Thymus (tissue), 11 donors: Measurements from ENCODE around the gene ELAVL1. TPM values are rescaled to one million over a fixed set of nuclear protein-coding genes. Genes with fewer than 3 reads are reported as not detected.
A peak's percentile ranks its signal among the peaks of the same experiment; 100 is the strongest.
"Not testable (repeated sequence)": the region's sequence is repeated elsewhere in the genome, so short reads cannot be mapped to it uniquely, and the experiment has no call there.

Experiments used
- DNase-seq, 9 donors: peaks; one replicate each; pipeline ENCODE4 v3.0.0-alpha.2; 2013; ENCODE audit warnings: low spot score in 9 of 9, low read depth in 6 of 9, missing footprints in 1 of 9
- H3K27ac ChIP-seq, 2 donors: one replicate each; pipeline ENCODE4 v1.5.1; 2013; ENCODE audit warnings: control low read depth in 1 of 2, low read depth in 1 of 2, low read length in 1 of 2, mild to moderate bottlenecking in 1 of 2, moderate library complexity in 1 of 2
- H3K27me3 ChIP-seq, 2 donors: one replicate each; pipeline ENCODE4 v1.5.1; 2013; ENCODE audit warnings: low read length in 1 of 2; ENCODE audit not compliant: control insufficient read depth in 2 of 2, insufficient read depth in 1 of 2
- H3K36me3 ChIP-seq, 2 donors: one replicate each; pipeline ENCODE4 v1.5.1; 2013; ENCODE audit warnings: low read length in 1 of 2, mild to moderate bottlenecking in 1 of 2, moderate library complexity in 1 of 2; ENCODE audit not compliant: control insufficient read depth in 2 of 2, insufficient read depth in 2 of 2
- H3K4me1 ChIP-seq, 2 donors: one replicate each; pipeline ENCODE4 v1.5.1; 2013; ENCODE audit warnings: low read length in 2 of 2; ENCODE audit not compliant: control insufficient read depth in 2 of 2, insufficient read depth in 2 of 2
- H3K4me3 ChIP-seq, 2 donors: one replicate each; pipeline ENCODE4 v1.5.1; 2013; ENCODE audit warnings: low read length in 2 of 2, control low read depth in 1 of 2, mild to moderate bottlenecking in 1 of 2
- H3K9me3 ChIP-seq, 2 donors: one replicate each; pipeline ENCODE4 v1.5.1; 2013; ENCODE audit warnings: low read length in 1 of 2, mild to moderate bottlenecking in 1 of 2; ENCODE audit not compliant: control insufficient read depth in 2 of 2, insufficient read depth in 1 of 2
- WGBS: extraction: QIAGEN DNeasy Blood & Tissue Kit; methylation state at CpG from one replicate; pipeline ENCODE4 v1.1.7; 2013; 5-methylcytosine and 5-hydroxymethylcytosine counted together
- polyA plus RNA-seq: library from polyadenylated mRNA; stranded (reverse); fragments of 200-250 nt; gene quantifications from one replicate; pipeline ENCODE4 v1.2.3, GENCODE V29; 2013
- total RNA-seq: library from RNA; stranded (reverse); fragments of 120-200 nt; gene quantifications from one replicate; pipeline ENCODE4 v1.2.4, GENCODE V29; 2013
- donor health status: healthy.

ELAVL1 gene
- total and polyA plus RNA-seq, 2 donors = 20.8 to 45.6 TPM

- H3K9me3 ChIP-seq = no peaks in the 10 kb centered on the region
- DNase-seq = no peak
- H3K27ac ChIP-seq = no peak overlapping the region
- peaks cover 0 to 8% of the 10 kb centered on the region in 2 donors for H3K4me1 ChIP-seq
- WGBS = 96% methylated on average over 36 of the region's 36 CpGs
- peaks cover 56 to 64% of the 10 kb centered on the region in 2 donors for H3K36me3 ChIP-seq
- no peak overlapping the region for H3K4me3 ChIP-seq
- H3K27me3 ChIP-seq = no peaks in the 10 kb centered on the region
These were observed 74.0 kb downstream of the ELAVL1 start for GRCh38 chr19:7931221-7932061.

DNA sequence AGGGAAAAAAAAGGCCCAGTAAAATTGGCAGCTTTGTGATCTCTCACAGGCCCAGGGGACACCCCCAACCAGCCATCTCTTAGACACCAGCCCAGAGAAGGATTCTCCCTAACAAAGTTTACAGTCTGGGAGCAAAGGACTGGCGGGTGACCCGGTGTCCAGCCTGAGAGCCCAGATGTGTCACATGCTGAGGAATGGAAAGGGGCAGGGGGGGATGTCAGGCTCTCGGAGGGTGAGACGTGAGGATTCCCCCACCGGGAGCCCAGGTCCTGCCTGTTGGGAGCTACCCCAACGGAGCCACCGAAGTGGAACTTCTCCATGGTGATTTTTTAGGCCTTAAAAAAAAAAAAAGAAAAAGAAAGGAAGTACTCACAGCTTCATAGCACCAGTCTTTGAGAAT, 74.7 kb downstream of the ELAVL1 start:
- Histone ChIP-seq H3K4me3 (no peak overlapping the region), H3K9me3 (no peaks in the 10 kb centered on the region), H3K4me1 (peaks cover 4 to 12% of the 10 kb centered on the region in 2 donors), H3K36me3 (peaks cover 51 to 58% of the 10 kb centered on the region in 2 donors), H3K27ac (no peak overlapping the region), H3K27me3 (no peaks in the 10 kb centered on the region)
- DNase-seq = no peak
- 90% methylated on average over 7 of the region's 7 CpGs for WGBS

GRCh38 chr19:7930030-7930429, 75.4 kb downstream of the ELAVL1 start:
- peaks cover 46 to 50% of the 10 kb centered on the region in 2 donors for H3K36me3 ChIP-seq
- not testable (repeated sequence) for H3K4me3 ChIP-seq, H3K27me3 ChIP-seq, DNase-seq, H3K9me3 ChIP-seq
- WGBS = 92% methylated on average over 11 of the region's 11 CpGs
- H3K4me1 ChIP-seq = peaks cover 4 to 15% of the 10 kb centered on the region in 2 donors
- peak overlapping the region in 1 of 2 donors; percentile 5 for H3K27ac ChIP-seq

DNA sequence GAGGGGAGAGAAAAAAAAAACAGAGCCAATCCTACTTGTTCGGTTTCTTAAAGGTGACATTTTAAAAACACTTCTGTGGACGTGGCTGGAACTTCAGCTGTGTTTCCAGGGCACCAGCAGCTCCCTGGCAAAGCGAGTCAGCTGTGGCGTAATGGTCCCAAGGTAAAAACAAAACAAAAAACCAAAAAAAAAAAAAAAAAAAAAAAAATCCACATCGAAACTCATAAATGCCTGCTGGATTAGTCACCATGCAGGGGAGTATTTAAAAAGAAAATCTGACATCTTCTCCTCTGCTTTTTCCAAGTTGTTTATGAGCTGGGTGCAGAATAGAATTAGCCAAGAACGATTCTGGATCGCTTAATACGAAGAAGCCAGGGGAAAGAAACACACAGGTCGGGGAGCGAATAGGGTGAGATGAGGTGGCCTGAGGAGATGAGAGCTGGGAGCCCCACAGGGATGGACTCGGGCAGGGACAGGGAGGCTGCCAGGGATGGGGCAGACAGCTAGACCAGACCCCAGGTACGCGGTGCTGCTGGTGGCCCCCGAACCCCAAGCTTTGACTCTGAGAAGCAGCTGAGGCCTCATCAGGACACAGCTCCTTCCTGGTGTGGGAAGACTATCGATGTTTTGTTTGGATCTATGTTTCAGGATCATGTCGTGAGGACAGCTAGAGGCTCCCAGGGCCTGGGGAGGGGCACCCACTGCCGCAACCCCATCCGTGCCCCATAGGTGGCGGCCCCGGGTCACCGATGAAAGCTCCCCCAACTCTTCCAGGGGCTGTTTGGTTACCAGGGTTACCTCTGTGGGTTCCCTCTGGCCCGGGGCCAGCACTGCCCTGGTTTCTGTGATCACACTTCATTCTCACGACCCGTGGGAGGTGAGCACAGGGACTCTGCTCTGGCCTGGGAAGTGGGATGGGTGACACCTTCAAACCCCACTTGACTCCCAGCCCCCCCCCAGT, 76.4 kb downstream of the ELAVL1 start:
- Histone ChIP-seq H3K27ac (peak overlapping the region in 1 of 2 donors; percentile 64), H3K27me3 (peaks cover 0 to 4% of the 10 kb centered on the region in 2 donors), H3K9me3 (no peaks in the 10 kb centered on the region), H3K4me3 (no peak overlapping the region), H3K4me1 (peaks cover 7 to 17% of the 10 kb centered on the region in 2 donors), H3K36me3 (peaks cover 37 to 40% of the 10 kb centered on the region in 2 donors)
- WGBS = 68% methylated on average over 24 of the region's 24 CpGs
- peak in 2 of 9 donors; percentile 44 to 58 for DNase-seq

- peaks cover 7 to 17% of the 10 kb centered on the region in 2 donors for H3K4me1 ChIP-seq
- WGBS = 94% methylated on average over 9 of the region's 9 CpGs
- DNase-seq = no peak
These were observed 77.1 kb downstream of the ELAVL1 start for GRCh38 chr19:7928334-7928706.

DNA sequence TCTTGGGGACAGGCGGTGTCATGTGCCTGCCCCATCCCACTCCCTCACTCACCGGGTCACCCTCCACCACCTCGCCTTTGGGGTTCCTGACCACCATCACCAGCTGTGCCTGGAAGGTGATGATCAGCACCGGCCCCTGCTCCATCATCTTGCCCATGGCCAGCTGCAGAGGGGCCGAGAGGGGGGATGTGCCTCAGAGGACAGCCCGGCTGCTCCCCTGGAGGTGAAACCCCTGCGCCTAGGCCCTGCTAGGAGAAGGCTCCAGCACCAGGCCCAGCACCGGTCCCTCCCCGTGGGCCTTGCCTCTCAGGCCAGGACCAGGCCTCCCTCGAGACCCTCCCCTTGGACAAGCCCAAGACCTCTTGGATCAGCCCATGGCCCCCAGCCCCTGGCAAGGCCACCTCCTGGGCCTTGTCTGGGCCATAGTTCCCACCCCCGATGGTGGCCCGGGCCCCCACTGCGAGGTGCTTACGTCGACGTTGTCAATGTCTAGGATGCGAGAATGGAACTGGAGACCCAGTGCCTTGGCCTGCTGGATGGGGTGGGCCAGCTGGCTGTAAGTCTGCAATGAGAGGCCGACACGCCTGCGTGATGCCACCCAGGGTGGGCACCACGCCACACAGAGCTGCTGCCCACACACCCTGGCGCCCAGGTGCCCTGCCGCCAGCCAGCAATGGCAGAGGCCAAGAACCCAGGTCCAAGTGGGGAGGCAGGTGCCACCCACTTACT, 77.7 kb downstream of the ELAVL1 start:
- Histone ChIP-seq H3K27ac (peak overlapping the region in 1 of 2 donors; percentile 38), H3K4me1 (peaks cover 7 to 17% of the 10 kb centered on the region in 2 donors), H3K27me3 (peaks cover 0 to 4% of the 10 kb centered on the region in 2 donors), H3K9me3 (no peaks in the 10 kb centered on the region), H3K36me3 (peaks cover 29 to 31% of the 10 kb centered on the region in 2 donors), H3K4me3 (no peak overlapping the region)
- WGBS = 98% methylated on average over 23 of the region's 23 CpGs
- no peak for DNase-seq

More at GRCh38 chr19:7928334-7928706, 77.1 kb downstream of the ELAVL1 start:
- Histone ChIP-seq H3K36me3 (peaks cover 30 to 33% of the 10 kb centered on the region in 2 donors), H3K4me3 (no peak overlapping the region), H3K9me3 (no peaks in the 10 kb centered on the region), H3K27ac (peak overlapping the region in 1 of 2 donors; percentile 46), H3K27me3 (peaks cover 0 to 4% of the 10 kb centered on the region in 2 donors)

- no peak overlapping the region for H3K27ac ChIP-seq
- peaks cover 7 to 17% of the 10 kb centered on the region in 2 donors for H3K4me1 ChIP-seq
- no peak overlapping the region for H3K4me3 ChIP-seq
- 96% methylated on average over 32 of the region's 32 CpGs for WGBS
- DNase-seq = no peak
- H3K27me3 ChIP-seq = peaks cover 0 to 4% of the 10 kb centered on the region in 2 donors
- peaks cover 28 to 31% of the 10 kb centered on the region in 2 donors for H3K36me3 ChIP-seq
- H3K9me3 ChIP-seq = no peaks in the 10 kb centered on the region
These were observed 78.5 kb downstream of the ELAVL1 start for GRCh38 chr19:7926727-7927604.
